Measurements from ENCODE around the gene NKAPD1. TPM values are rescaled to one million over a fixed set of nuclear protein-coding genes. Genes with fewer than 3 reads are reported as not detected.
"Not testable (repeated sequence)": the region's sequence is repeated elsewhere in the genome, so short reads cannot be mapped to it uniquely, and the experiment has no call there.

Gene NKAPD1, protein sequence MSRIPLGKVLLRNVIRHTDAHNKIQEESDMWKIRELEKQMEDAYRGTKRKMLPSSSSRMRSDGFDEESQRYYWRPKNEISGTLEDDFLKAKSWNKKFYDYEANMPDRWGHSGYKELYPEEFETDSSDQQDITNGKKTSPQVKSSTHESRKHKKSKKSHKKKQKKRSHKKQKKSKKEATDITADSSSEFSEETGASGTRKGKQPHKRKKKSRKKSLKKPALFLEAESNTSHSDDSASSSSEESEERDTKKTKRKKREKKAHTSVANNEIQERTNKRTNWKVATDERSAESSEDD
- 29.1 and 33.0 TPM in 2 replicates for total RNA-seq

GRCh38 chr11:112073941-112074811 is at the start of gene NKAPD1, which contains the start of gene PIH1D2:
Gene NKAPD1, plus strand, starts transcription at chr11:112074299. Its CDS starts 1,276 bp downstream, at chr11:112075575.
Gene PIH1D2, minus strand, starts transcription at chr11:112074017. Its CDS starts 843 bp downstream, at chr11:112073174.
- H3K4me1 Mint-ChIP-seq (ENCODE audit: low read depth): peaks cover 39% of the 10 kb centered on the region
- peak; percentile 77 for DNase-seq (ENCODE audit: low spot score)
- H3K4me3 Mint-ChIP-seq: peak within 1 kb of the TSS; percentile 94
- no peaks in the 10 kb centered on the region for H3K27me3 Mint-ChIP-seq (ENCODE audit: insufficient read depth)
- H3K9me3 Mint-ChIP-seq: no peaks in the 10 kb centered on the region
- H3K36me3 Mint-ChIP-seq (ENCODE audit: low read depth): peaks cover 18% of the 10 kb centered on the region
- intact Hi-C loops (cut with micrococcal nuclease): loop anchor here (1.0 to 5.0 kb wide), 7 partner anchors 8 to 1698 kb away; partner anchors contain the start of genes ALG9, CFAP68, DLAT and FDXACB1
- H3K27ac Mint-ChIP-seq: peak within 1 kb of the TSS; percentile 95

DNA sequence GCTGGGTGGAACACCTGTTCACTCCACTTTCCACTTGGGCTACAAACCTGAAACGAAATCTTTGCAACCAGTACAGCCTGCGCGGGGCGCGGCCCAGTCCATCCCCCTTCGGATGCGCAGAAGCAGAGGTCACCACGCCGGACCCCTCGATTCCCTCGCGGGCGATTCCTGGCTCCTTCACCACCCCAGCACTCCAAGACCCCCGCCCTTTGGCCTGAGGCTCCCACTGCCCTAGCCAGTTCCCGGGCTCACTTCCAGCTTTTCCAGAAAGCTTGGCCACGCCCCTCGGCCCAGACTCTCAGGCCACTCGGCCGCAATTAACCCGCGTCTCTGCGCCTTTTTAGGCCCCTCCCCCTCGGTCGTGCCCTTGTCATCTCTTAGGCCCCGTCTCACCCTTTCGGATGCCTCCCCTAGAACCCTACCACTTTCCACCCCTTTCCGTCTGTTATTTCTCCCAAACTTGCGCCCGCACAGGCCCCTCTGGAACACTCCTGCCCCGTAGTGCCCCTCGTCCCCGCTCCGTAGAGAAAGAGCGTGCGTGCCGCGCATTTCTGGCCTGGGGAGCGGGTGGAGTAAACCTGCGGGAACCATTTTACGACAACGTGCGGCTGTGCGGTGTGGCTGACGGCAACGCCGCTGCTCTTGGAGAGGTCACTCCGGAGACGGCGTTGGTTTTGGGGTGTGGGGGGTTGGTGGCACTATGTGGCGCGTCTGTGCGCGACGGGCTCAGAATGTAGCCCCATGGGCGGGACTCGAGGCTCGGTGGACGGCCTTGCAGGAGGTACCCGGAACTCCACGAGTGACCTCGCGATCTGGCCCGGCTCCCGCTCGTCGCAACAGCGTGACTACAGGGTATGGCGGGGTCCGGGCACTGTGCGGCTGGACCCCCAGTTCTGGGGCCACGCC is 49.1 kb upstream of the NKAPD1 start, which contains the start of gene DLAT:
Gene DLAT (plus strand): TSS at position 636 of the 906 bp plus-strand sequence. CDS start 65 bp downstream, at position 701.
- H3K27me3 Mint-ChIP-seq (ENCODE audit: insufficient read depth): no peaks in the 10 kb centered on the region
- H3K9me3 Mint-ChIP-seq: no peaks in the 10 kb centered on the region
- peaks cover 14% of the 10 kb centered on the region for H3K4me1 Mint-ChIP-seq (ENCODE audit: low read depth)
- H3K36me3 Mint-ChIP-seq (ENCODE audit: low read depth): peaks cover 33% of the 10 kb centered on the region
- intact Hi-C loops (cut with micrococcal nuclease): loop anchor here (1.0 to 5.0 kb wide), 9 partner anchors 49 to 258 kb away; partner anchors contain the start of genes ALG9, CFAP68, FDXACB1 and NKAPD1
- peak within 1 kb of the TSS; percentile 100 for H3K27ac Mint-ChIP-seq
- DNase-seq (ENCODE audit: low spot score): peak; percentile 80
- peak within 1 kb of the TSS; percentile 95 for H3K4me3 Mint-ChIP-seq

DNA sequence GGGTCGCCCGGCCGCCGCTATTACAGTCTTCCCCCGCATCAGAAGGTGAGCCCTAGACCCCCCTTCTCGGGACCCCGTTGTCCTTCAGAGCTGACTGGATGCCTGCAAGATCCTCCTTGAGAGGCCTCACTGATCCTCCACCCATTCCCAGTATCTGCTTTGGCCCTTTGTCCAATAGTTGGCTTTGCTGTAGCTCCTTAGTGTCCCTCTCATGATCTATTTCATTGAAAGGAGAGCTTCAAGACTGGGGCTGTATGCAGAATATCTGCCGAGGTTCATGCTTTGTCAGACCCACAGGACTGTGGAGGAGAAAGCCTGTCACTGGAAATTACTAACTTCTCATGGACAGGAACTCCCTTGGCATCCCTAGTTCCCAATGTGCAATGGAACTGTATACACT is 48.4 kb upstream of the NKAPD1 start:
- intact Hi-C loops (cut with micrococcal nuclease): loop anchor here (1.0 to 5.0 kb wide), 8 partner anchors 49 to 258 kb away; partner anchors contain the start of genes ALG9, CFAP68, FDXACB1 and NKAPD1
- Mint-ChIP-seq H3K36me3 (ENCODE audit: low read depth) (peaks cover 31% of the 10 kb centered on the region), H3K27ac (peak overlapping the region; percentile 100), H3K9me3 (no peaks in the 10 kb centered on the region), H3K27me3 (ENCODE audit: insufficient read depth) (no peaks in the 10 kb centered on the region), H3K4me3 (peak overlapping the region; percentile 95), H3K4me1 (ENCODE audit: low read depth) (peaks cover 18% of the 10 kb centered on the region)
- DNase-seq (ENCODE audit: low spot score): no peak

GRCh38 chr11:112026784-112027410 is 47.2 kb upstream of the NKAPD1 start:
- Mint-ChIP-seq H3K4me1 (ENCODE audit: low read depth) (peaks cover 18% of the 10 kb centered on the region), H3K36me3 (ENCODE audit: low read depth) (peaks cover 31% of the 10 kb centered on the region)
- not testable (repeated sequence) for H3K27me3 Mint-ChIP-seq (ENCODE audit: insufficient read depth); DNase-seq (ENCODE audit: low spot score); H3K4me3 Mint-ChIP-seq; H3K9me3 Mint-ChIP-seq; H3K27ac Mint-ChIP-seq
- intact Hi-C loops (cut with micrococcal nuclease): loop anchor here (5.0 kb wide), 1 partner anchor 260 kb away; the partner anchor contains the start of gene PPP2R1B

GRCh38 chr11:112029460-112029859 is 44.6 kb upstream of the NKAPD1 start:
- Mint-ChIP-seq H3K36me3 (ENCODE audit: low read depth) (peaks cover 34% of the 10 kb centered on the region), H3K27me3 (ENCODE audit: insufficient read depth) (no peaks in the 10 kb centered on the region), H3K4me3 (no peak overlapping the region), H3K4me1 (ENCODE audit: low read depth) (peaks cover 11% of the 10 kb centered on the region), H3K9me3 (no peaks in the 10 kb centered on the region), H3K27ac (no peak overlapping the region)
- intact Hi-C loops (cut with micrococcal nuclease): loop anchor here (5.0 kb wide), 1 partner anchor 262 kb away; the partner anchor contains the start of gene PPP2R1B
- no peak for DNase-seq (ENCODE audit: low spot score)

- Mint-ChIP-seq H3K4me1 (ENCODE audit: low read depth) (peaks cover 4% of the 10 kb centered on the region), H3K9me3 (no peaks in the 10 kb centered on the region), H3K27me3 (ENCODE audit: insufficient read depth) (no peaks in the 10 kb centered on the region), H3K4me3 (no peak overlapping the region), H3K27ac (no peak overlapping the region), H3K36me3 (ENCODE audit: low read depth) (peaks cover 40% of the 10 kb centered on the region)
- intact Hi-C loops (cut with micrococcal nuclease): no loop called here
- no peak for DNase-seq (ENCODE audit: low spot score)
These were observed 40.2 kb upstream of the NKAPD1 start for GRCh38 chr11:112033902-112034301.

- intact Hi-C loops (cut with micrococcal nuclease): no loop called here
- Mint-ChIP-seq H3K4me3 (no peak overlapping the region), H3K36me3 (ENCODE audit: low read depth) (peaks cover 44% of the 10 kb centered on the region), H3K9me3 (no peaks in the 10 kb centered on the region), H3K27ac (no peak overlapping the region), H3K4me1 (ENCODE audit: low read depth) (peaks cover 10% of the 10 kb centered on the region), H3K27me3 (ENCODE audit: insufficient read depth) (no peaks in the 10 kb centered on the region)
- no peak for DNase-seq (ENCODE audit: low spot score)
These were observed 36.6 kb upstream of the NKAPD1 start for GRCh38 chr11:112037527-112037926.

DNA sequence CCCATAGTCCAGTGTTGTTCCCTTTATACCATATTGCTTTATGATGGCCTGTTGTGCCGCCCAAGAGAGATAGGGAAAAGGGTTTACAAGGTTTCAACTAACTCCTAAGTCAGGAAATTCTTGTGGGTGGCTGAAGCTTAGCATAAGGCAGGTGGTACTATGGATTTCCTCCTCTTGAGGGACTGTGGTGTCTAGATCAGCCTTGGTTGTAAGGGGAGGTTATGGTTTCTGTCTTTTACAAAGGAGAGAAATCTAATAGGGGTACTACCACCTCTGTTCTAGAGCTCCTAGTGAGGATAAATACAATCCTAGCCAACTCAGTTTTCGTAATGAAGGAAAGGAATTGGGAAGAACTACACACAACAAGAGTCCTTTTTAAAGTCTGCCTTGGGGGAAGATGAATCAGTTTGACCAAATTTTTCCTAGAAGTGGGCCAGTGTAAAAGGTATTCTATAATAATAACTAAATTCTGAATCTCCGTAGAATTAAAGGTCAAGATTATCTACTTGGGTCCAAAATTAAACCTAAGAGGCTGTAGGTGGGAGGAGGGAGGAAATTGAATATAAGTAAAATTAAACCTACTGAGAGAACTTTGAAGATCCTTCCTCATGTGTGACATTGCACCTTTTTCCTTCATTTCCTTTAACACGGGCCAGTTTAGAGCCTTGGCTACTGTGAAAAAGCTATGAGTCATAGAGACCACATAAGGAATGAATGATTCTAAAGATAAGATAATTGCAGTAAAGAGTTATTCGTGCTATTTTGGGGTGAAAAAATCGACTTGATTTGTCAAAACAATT is 31.7 kb upstream of the NKAPD1 start:
- Mint-ChIP-seq H3K36me3 (ENCODE audit: low read depth) (peaks cover 57% of the 10 kb centered on the region), H3K27ac (no peak overlapping the region), H3K9me3 (no peaks in the 10 kb centered on the region), H3K4me3 (no peak overlapping the region), H3K4me1 (ENCODE audit: low read depth) (peaks cover 14% of the 10 kb centered on the region), H3K27me3 (ENCODE audit: insufficient read depth) (no peaks in the 10 kb centered on the region)
- intact Hi-C loops (cut with micrococcal nuclease): no loop called here
- no peak for DNase-seq (ENCODE audit: low spot score)

GRCh38 chr11:112042961-112043304 is 31.2 kb upstream of the NKAPD1 start:
- intact Hi-C loops (cut with micrococcal nuclease): no loop called here
- H3K4me1 Mint-ChIP-seq (ENCODE audit: low read depth): peaks cover 14% of the 10 kb centered on the region
- peaks cover 55% of the 10 kb centered on the region for H3K36me3 Mint-ChIP-seq (ENCODE audit: low read depth)
- H3K4me3 Mint-ChIP-seq: no peak overlapping the region
- no peak overlapping the region for H3K27ac Mint-ChIP-seq
- H3K27me3 Mint-ChIP-seq (ENCODE audit: insufficient read depth): no peaks in the 10 kb centered on the region
- DNase-seq (ENCODE audit: low spot score): no peak
- H3K9me3 Mint-ChIP-seq: no peaks in the 10 kb centered on the region

GRCh38 chr11:112044961-112045360 is 29.1 kb upstream of the NKAPD1 start:
- H3K36me3 Mint-ChIP-seq (ENCODE audit: low read depth): peaks cover 53% of the 10 kb centered on the region
- no peaks in the 10 kb centered on the region for H3K9me3 Mint-ChIP-seq
- H3K27ac Mint-ChIP-seq: no peak overlapping the region
- intact Hi-C loops (cut with micrococcal nuclease): no loop called here
- peaks cover 18% of the 10 kb centered on the region for H3K4me1 Mint-ChIP-seq (ENCODE audit: low read depth)
- DNase-seq (ENCODE audit: low spot score): no peak
- H3K4me3 Mint-ChIP-seq: no peak overlapping the region
- no peaks in the 10 kb centered on the region for H3K27me3 Mint-ChIP-seq (ENCODE audit: insufficient read depth)

DNA sequence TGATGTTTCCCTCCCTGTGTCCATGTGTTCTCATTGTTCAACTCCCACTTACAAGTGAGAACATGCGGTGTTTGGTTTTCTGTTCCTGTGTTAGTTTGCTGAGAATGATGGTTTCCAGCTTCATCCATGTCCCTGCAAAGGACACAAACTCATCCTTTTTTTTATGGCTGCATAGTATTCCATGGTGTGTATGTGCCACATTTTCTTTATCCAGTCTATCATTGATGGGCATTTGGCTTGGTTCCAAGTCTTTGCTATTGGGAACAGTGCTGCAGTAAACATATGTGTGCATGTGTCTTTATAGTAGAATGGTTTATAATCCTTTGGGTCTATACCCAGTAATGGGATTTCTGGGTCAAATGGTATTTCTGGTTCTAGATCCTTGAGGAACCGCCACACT is 27.5 kb upstream of the NKAPD1 start:
- peaks cover 21% of the 10 kb centered on the region for H3K4me1 Mint-ChIP-seq (ENCODE audit: low read depth)
- H3K27ac Mint-ChIP-seq; H3K4me3 Mint-ChIP-seq; H3K9me3 Mint-ChIP-seq; H3K27me3 Mint-ChIP-seq (ENCODE audit: insufficient read depth); DNase-seq (ENCODE audit: low spot score); intact Hi-C loops (cut with micrococcal nuclease): not testable (repeated sequence)
- H3K36me3 Mint-ChIP-seq (ENCODE audit: low read depth): peaks cover 57% of the 10 kb centered on the region

Data from activated T-helper 1 cell treated with anti-CD3 and anti-CD28 coated beads, Interleukin-12 subunit alpha, Interleukin-12 subunit beta, Interleukin-2, Interleukin-4 antibody, amounts not matched to agents 30 ng/mL and 10 ng/mL and 1 ng/mL, durations not matched to agents 14 hours and 24 hours and 36 hours (primary cell).